MM.1S (cell line): ENCODE measurements around the gene KIF5C.

ENCODE experiments used
- DNase-seq: peaks from one replicate; pipeline ENCODE4 v3.0.0-alpha.2; 2015
- H2AFZ ChIP-seq: fragments of 300-600 bp; sonication (generic); 2 replicates; pipeline ENCODE4 v1.6.0; 2016; ENCODE audit warnings: antibody characterized with exemption, low read length
- H3F3A ChIP-seq: fragments of 300-600 bp; sonication (generic); 2 replicates; pipeline ENCODE4 v1.6.1; 2016; ENCODE audit warnings: mild to moderate bottlenecking, antibody characterized with exemption, low read length, moderate library complexity, mixed read lengths; ENCODE audit not compliant: insufficient read depth
- H3K27ac ChIP-seq: fragments of 300-600 bp; sonication (generic); 2 replicates; pipeline ENCODE4 v1.5.1; 2016; ENCODE audit warnings: mild to moderate bottlenecking, low read length
- H3K27me3 ChIP-seq: fragments of 300-600 bp; sonication (generic); replicated peaks from 2 replicates; pipeline ENCODE4 v1.6.0; 2016; ENCODE audit warnings: low read length; ENCODE audit not compliant: insufficient read depth
- H3K36me3 ChIP-seq: fragments of 300-600 bp; sonication (generic); replicated peaks from 2 replicates; pipeline ENCODE4 v1.6.1; 2016; ENCODE audit warnings: mild to moderate bottlenecking, low read length, mixed read lengths; ENCODE audit not compliant: insufficient read depth
- H3K4me1 ChIP-seq: fragments of 300-600 bp; sonication (generic); 2 replicates; pipeline ENCODE4 v1.6.1; 2016; ENCODE audit warnings: low read length, mixed read lengths
- H3K4me2 ChIP-seq: fragments of 300-600 bp; sonication (generic); 2 replicates; pipeline ENCODE4 v1.6.0; 2016; ENCODE audit warnings: low read depth, low read length
- H3K4me3 ChIP-seq: fragments of 300-600 bp; sonication (generic); 2 replicates; pipeline ENCODE4 v1.5.1; 2016; ENCODE audit warnings: low read length, mixed read lengths
- H3K79me2 ChIP-seq: fragments of 300-600 bp; sonication (generic); 2 replicates; pipeline ENCODE4 v1.6.1; 2016; ENCODE audit warnings: mixed run types, low read length, mixed read lengths
- H3K9ac ChIP-seq: fragments of 300-600 bp; sonication (generic); 2 replicates; pipeline ENCODE4 v1.6.1; 2016; ENCODE audit warnings: low read length, mixed read lengths
- H3K9me2 ChIP-seq: fragments of 300-600 bp; sonication (generic); replicated peaks from 2 replicates; pipeline ENCODE4 v1.6.1; 2016; ENCODE audit warnings: mild to moderate bottlenecking, low read length, mixed read lengths; ENCODE audit not compliant: insufficient read depth
- H3K9me3 ChIP-seq: fragments of 300-600 bp; sonication (generic); replicated peaks from 2 replicates; pipeline ENCODE4 v1.6.1; 2016; ENCODE audit warnings: mild to moderate bottlenecking, low read length, mixed read lengths; ENCODE audit not compliant: insufficient read depth
- H4K20me1 ChIP-seq: fragments of 300-600 bp; sonication (generic); 2 replicates; pipeline ENCODE4 v1.6.1; 2016; ENCODE audit warnings: mild to moderate bottlenecking, low read length, moderate library complexity, mixed read lengths; ENCODE audit not compliant: insufficient read depth
- CTCF ChIP-seq: fragments of 300-600 bp; sonication (generic); IDR thresholded peaks from 2 replicates; pipeline ENCODE4 v1.5.1; 2016; ENCODE audit warnings: antibody characterized with exemption, low read length, mixed read lengths
- EZH2 ChIP-seq: fragments of 300-600 bp; sonication (generic); optimal IDR thresholded peaks from 2 replicates; pipeline ENCODE3; 2017; ENCODE audit warnings: low read depth, mild to moderate bottlenecking, antibody characterized with exemption, low read length, mixed read lengths
- EZH2phosphoT487 ChIP-seq: fragments of 300-600 bp; sonication (generic); IDR thresholded peaks from 2 replicates; pipeline ENCODE4 v1.6.1; 2018; ENCODE audit warnings: antibody characterized with exemption, low read length

The KIF5C gene

GRCh38 chr2:149015501-149015900, 140.5 kb downstream of the KIF5C start:
- H3K79me2 ChIP-seq = no peaks in the 10 kb centered on the region
- TF ChIP-seq EZH2phosphoT487 = no peak
- TF ChIP-seq EZH2 = no peak
- TF ChIP-seq CTCF = no peak
- no peak overlapping the region for H3K27ac ChIP-seq
- H3K9me3 ChIP-seq = no peaks in the 10 kb centered on the region
- no peak overlapping the region for H2AFZ ChIP-seq
- no peak for DNase-seq
- no peak overlapping the region for H3K9ac ChIP-seq
- H3K36me3 ChIP-seq = no peaks in the 10 kb centered on the region
- no peak overlapping the region for H3K4me2 ChIP-seq
- H3K4me3 ChIP-seq = no peak overlapping the region
- peaks cover 29% of the 10 kb centered on the region for H3K4me1 ChIP-seq
- H3K27me3 ChIP-seq = no peaks in the 10 kb centered on the region
- no peaks in the 10 kb centered on the region for H3K9me2 ChIP-seq
- H4K20me1 ChIP-seq = no peaks in the 10 kb centered on the region
- peaks cover 3% of the 10 kb centered on the region; the same call in 1 of the 2 replicates for H3F3A ChIP-seq

DNA sequence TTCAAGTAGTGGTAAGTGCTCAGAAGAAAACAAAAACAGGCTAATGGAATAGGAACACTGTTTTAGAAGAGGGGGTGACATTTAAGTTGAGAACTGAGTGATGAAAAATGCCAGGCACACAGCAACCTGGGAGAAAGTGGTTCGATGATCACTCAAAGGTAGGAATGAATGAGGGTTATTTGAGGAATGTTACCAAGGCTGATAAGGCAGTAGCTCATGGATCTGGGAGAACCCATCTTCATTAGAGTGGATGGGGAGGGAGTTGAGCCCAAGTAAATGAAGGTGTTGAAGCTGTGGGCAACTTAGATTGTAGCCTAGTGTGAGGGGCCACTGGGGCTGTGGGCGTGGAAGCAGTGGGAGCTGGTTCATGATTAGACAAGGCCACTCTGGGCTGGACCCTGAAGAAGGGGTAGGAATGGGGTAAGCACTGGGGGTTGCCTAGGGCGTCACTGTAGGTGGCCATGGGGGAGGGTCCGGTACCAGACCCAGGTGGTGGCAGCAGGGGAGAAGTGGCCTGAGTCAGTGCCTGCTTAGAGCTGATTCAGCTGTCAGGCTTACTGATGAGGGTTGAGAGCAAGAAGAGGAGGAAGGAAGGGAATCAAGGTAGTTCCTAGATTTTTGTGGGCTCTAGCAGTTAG, 141.0 kb downstream of the KIF5C start:
- H3K27ac ChIP-seq = no peak overlapping the region
- no peaks in the 10 kb centered on the region for H3K36me3 ChIP-seq
- H3K9ac ChIP-seq = no peak overlapping the region
- DNase-seq = no peak
- no peak overlapping the region for H2AFZ ChIP-seq
- no peaks in the 10 kb centered on the region for H3K27me3 ChIP-seq
- H3K79me2 ChIP-seq = no peaks in the 10 kb centered on the region
- peaks cover 34% of the 10 kb centered on the region for H3K4me1 ChIP-seq
- H3K4me3 ChIP-seq = no peak overlapping the region
- TF ChIP-seq EZH2phosphoT487 (no peak), CTCF (no peak), EZH2 (no peak)
- no peaks in the 10 kb centered on the region for H4K20me1 ChIP-seq
- no peaks in the 10 kb centered on the region for H3K9me2 ChIP-seq
- H3K4me2 ChIP-seq = no peak overlapping the region
- peaks cover 8% of the 10 kb centered on the region; the same call in 1 of the 2 replicates for H3F3A ChIP-seq
- H3K9me3 ChIP-seq = no peaks in the 10 kb centered on the region

GRCh38 chr2:149017116-149017985, 142.3 kb downstream of the KIF5C start:
- no peaks in the 10 kb centered on the region for H3K36me3 ChIP-seq
- TF ChIP-seq EZH2 = no peak
- TF ChIP-seq CTCF = peak; percentile 90
- H3K9ac ChIP-seq = no peak overlapping the region
- H3K27ac ChIP-seq = no peak overlapping the region
- H3K4me1 ChIP-seq = peaks cover 46% of the 10 kb centered on the region
- no peak overlapping the region for H3K4me3 ChIP-seq
- H3F3A ChIP-seq = peaks cover 21% of the 10 kb centered on the region
- no peaks in the 10 kb centered on the region for H4K20me1 ChIP-seq
- H3K9me3 ChIP-seq = no peaks in the 10 kb centered on the region
- H3K79me2 ChIP-seq = no peaks in the 10 kb centered on the region
- H3K27me3 ChIP-seq = no peaks in the 10 kb centered on the region
- H2AFZ ChIP-seq = peak overlapping the region; percentile 46
- H3K9me2 ChIP-seq = no peaks in the 10 kb centered on the region
- DNase-seq = peak; percentile 77
- peak overlapping the region; percentile 31; the same call in 1 of the 2 replicates for H3K4me2 ChIP-seq
